ENCODE data around the gene CEP135. TPM values are rescaled to one million over a fixed set of nuclear protein-coding genes. Genes with fewer than 3 reads are reported as not detected.

CEP135 gene
- total RNA-seq, 1 experiment from 2014 or later = 13.9 TPM

GRCh38 chr4:55967376-55967775, 18.6 kb downstream of the CEP135 start:
- no peak overlapping the region for H3K27ac Mint-ChIP-seq
- H2AFZ ChIP-seq (ENCODE audit: low read length) = no peak overlapping the region

More at GRCh38 chr4:55967376-55967775, 18.6 kb downstream of the CEP135 start:
- Mint-ChIP-seq H3K36me3 (ENCODE audit: insufficient read depth in 1 of 3, low read depth in 3 of 3) (peaks cover 8 to 20% (median 17%) of the 10 kb centered on the region in 3 experiments), H3K4me3 (no peak overlapping the region), H3K27me3 (ENCODE audit: low read depth) (no peaks in the 10 kb centered on the region), H3K9me3 (no peaks in the 10 kb centered on the region), H3K4me1 (no peaks in the 10 kb centered on the region)
- Histone ChIP-seq H4K91ac (ENCODE audit: insufficient read length, low read depth, low read length) (no peak overlapping the region), H3K27ac (ENCODE audit: insufficient read length, low read depth, low read length) (no peak overlapping the region), H3K56ac (ENCODE audit: insufficient read length, low read depth, low read length) (no peak overlapping the region), H3K14ac (ENCODE audit: insufficient read depth, low read length) (no peak overlapping the region), H3T11ph (ENCODE audit: low read length) (no peak overlapping the region), H3K79me1 (ENCODE audit: insufficient read depth, low read depth, low read length, poor library complexity, severe bottlenecking) (no peaks in the 10 kb centered on the region), H3K18ac (ENCODE audit: insufficient read length, low read depth, low read length) (no peak overlapping the region), H4K8ac (replicated peaks; ENCODE audit: insufficient read length, low read depth, low read length) (no peak overlapping the region), H2BK120ac (ENCODE audit: low read depth, low read length, poor library complexity, severe bottlenecking) (no peak overlapping the region), H3K23ac (ENCODE audit: insufficient read length, low read depth, low read length) (no peak overlapping the region), H3K4ac (ENCODE audit: low read depth, low read length) (no peak overlapping the region), H2BK15ac (ENCODE audit: low read depth, low read length) (no peak overlapping the region), H3K4me1 (ENCODE audit: insufficient read depth, low read length) (no peaks in the 10 kb centered on the region), H3K23me2 (ENCODE audit: insufficient read length, low read depth, low read length, poor library complexity, severe bottlenecking) (no peaks in the 10 kb centered on the region), H3K79me2 (ENCODE audit: insufficient read depth, low read length) (no peaks in the 10 kb centered on the region), H3K27me3 (ENCODE audit: insufficient read depth, low read length) (no peaks in the 10 kb centered on the region), H4K5ac (ENCODE audit: insufficient read length, low read depth, low read length) (no peak overlapping the region), H3K9me3 (ENCODE audit: control insufficient read depth, low read depth, low read length) (no peaks in the 10 kb centered on the region), H2BK20ac (ENCODE audit: low read depth, low read length, poor library complexity, severe bottlenecking) (no peak overlapping the region), H2BK12ac (ENCODE audit: insufficient read length, low read depth, low read length) (no peak overlapping the region), H3K9ac (ENCODE audit: extremely low read depth, insufficient read length, low read length) (no peak overlapping the region), H4K20me1 (ENCODE audit: control insufficient read depth, insufficient read depth, insufficient read length) (no peaks in the 10 kb centered on the region), H3K4me2 (ENCODE audit: insufficient read depth, insufficient read length, low read length) (no peak overlapping the region), H2AK5ac (ENCODE audit: insufficient read length, low read length) (no peak overlapping the region), H2BK5ac (ENCODE audit: insufficient read length, low read length) (no peak overlapping the region)
- no CpG with 5 or more reads among the region's 1 CpG for WGBS (ENCODE audit: extremely low coverage, insufficient read length, low lambda C conversion rate)
- TF ChIP-seq, protein P1, sequence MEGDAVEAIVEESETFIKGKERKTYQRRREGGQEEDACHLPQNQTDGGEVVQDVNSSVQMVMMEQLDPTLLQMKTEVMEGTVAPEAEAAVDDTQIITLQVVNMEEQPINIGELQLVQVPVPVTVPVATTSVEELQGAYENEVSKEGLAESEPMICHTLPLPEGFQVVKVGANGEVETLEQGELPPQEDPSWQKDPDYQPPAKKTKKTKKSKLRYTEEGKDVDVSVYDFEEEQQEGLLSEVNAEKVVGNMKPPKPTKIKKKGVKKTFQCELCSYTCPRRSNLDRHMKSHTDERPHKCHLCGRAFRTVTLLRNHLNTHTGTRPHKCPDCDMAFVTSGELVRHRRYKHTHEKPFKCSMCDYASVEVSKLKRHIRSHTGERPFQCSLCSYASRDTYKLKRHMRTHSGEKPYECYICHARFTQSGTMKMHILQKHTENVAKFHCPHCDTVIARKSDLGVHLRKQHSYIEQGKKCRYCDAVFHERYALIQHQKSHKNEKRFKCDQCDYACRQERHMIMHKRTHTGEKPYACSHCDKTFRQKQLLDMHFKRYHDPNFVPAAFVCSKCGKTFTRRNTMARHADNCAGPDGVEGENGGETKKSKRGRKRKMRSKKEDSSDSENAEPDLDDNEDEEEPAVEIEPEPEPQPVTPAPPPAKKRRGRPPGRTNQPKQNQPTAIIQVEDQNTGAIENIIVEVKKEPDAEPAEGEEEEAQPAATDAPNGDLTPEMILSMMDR (conservative IDR thresholded peaks at IDR 0.05) = no peak
- DNase-seq = no peak

All from H9 (cell line).